GM12878 (cell line): ENCODE data around the gene TSSK3.

Experiments used
- CEBPB ChIP-seq, 2 experiments: fragments of 150-350 bp in 1 of 2; IDR thresholded peaks; 2 replicates each; pipeline ENCODE4 v1.6.1; 2012 to 2014; ENCODE audit warnings: low read depth in 2 of 2, low read length in 2 of 2, borderline replicate concordance in 1 of 2, inconsistent platforms in 1 of 2
- EZH2 ChIP-seq: IDR thresholded peaks from 2 replicates; pipeline ENCODE4 v1.6.1; 2012; ENCODE audit warnings: low read depth, mild to moderate bottlenecking, control low read depth, inconsistent platforms, low read length, borderline replicate concordance; ENCODE audit not compliant: control insufficient read depth
- POLR2A ChIP-seq: IDR thresholded peaks from 2 replicates; pipeline ENCODE4 v1.6.1; 2011; ENCODE audit warnings: low read depth, mild to moderate bottlenecking, low read length
- SUPT20H ChIP-seq: IDR thresholded peaks from 2 replicates; pipeline ENCODE4 v1.6.1; 2011; ENCODE audit warnings: low read depth, mild to moderate bottlenecking, low read length, moderate library complexity, borderline replicate concordance; ENCODE audit not compliant: control insufficient read depth
- TF ChIP-seq, protein P1 (sequence below), 3 experiments: IDR thresholded peaks in 2 of 3; conservative IDR thresholded peaks in 1 of 3; 2 replicates each; pipeline ENCODE4 v1.5.1; 2011; ENCODE audit warnings: low read depth in 3 of 3, low read length in 3 of 3, mild to moderate bottlenecking in 3 of 3, control low read depth in 2 of 3, moderate library complexity in 2 of 3, inconsistent platforms in 1 of 3, mixed read lengths in 1 of 3; ENCODE audit not compliant: control insufficient read depth in 2 of 3, insufficient read depth in 1 of 3; ENCODE audit errors: extremely low read depth in 1 of 3

DNA sequence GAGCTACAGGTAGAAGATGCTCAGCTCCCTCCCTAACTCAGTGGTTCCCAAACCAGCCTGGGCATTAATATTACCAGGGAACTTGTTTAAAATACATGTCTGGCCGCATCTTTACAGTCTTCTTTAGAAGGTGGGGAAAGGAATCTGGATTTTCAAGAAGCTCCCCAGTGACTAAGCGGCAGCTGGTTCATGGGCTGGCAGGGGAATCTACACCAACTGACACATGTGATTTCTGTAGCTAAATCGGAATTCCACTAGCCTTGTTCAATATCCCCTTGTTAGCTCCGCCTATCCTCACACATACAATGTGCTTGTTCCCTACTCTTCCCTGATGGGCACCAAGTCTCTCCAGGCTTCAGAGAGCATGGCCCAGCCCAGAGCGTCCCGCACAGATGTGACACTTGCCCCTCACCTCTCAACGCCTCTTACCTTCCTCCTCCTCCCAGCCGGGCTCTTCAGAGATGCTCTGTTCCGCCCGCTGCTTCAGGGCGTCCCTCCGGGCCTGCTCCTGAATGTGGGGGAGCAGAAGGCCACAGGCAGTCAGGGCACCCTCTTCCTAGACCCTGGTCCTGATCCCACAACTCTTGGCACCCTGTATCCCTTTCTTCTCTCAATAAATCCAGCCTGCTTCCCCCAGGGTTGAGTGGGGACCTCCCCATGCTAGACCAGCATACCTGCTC, 15.3 kb downstream of the TSSK3 start:
- TF ChIP-seq SUPT20H (no peak), CEBPB (IDR thresholded peaks at IDR 0.05; ENCODE audit: borderline replicate concordance in 1 of 2, low read depth in 2 of 2, low read length in 2 of 2) (no peak), EZH2 (no peak), POLR2A (no peak)
- TF ChIP-seq, protein P1, sequence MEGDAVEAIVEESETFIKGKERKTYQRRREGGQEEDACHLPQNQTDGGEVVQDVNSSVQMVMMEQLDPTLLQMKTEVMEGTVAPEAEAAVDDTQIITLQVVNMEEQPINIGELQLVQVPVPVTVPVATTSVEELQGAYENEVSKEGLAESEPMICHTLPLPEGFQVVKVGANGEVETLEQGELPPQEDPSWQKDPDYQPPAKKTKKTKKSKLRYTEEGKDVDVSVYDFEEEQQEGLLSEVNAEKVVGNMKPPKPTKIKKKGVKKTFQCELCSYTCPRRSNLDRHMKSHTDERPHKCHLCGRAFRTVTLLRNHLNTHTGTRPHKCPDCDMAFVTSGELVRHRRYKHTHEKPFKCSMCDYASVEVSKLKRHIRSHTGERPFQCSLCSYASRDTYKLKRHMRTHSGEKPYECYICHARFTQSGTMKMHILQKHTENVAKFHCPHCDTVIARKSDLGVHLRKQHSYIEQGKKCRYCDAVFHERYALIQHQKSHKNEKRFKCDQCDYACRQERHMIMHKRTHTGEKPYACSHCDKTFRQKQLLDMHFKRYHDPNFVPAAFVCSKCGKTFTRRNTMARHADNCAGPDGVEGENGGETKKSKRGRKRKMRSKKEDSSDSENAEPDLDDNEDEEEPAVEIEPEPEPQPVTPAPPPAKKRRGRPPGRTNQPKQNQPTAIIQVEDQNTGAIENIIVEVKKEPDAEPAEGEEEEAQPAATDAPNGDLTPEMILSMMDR (IDR thresholded peaks at IDR 0.05 in 2 of 3, conservative IDR thresholded peaks at IDR 0.05 in 1 of 3; ENCODE audit: control insufficient read depth in 2 of 3, extremely low read depth in 1 of 3, insufficient read depth in 1 of 3, low read depth in 3 of 3, low read length in 3 of 3) = no peak
